ENCODE measurements around the gene TCEA3.

GRCh38 chr1:23466423-23466989 is 42.0 kb upstream of the TCEA3 start:
- TF ChIP-seq, protein P1, sequence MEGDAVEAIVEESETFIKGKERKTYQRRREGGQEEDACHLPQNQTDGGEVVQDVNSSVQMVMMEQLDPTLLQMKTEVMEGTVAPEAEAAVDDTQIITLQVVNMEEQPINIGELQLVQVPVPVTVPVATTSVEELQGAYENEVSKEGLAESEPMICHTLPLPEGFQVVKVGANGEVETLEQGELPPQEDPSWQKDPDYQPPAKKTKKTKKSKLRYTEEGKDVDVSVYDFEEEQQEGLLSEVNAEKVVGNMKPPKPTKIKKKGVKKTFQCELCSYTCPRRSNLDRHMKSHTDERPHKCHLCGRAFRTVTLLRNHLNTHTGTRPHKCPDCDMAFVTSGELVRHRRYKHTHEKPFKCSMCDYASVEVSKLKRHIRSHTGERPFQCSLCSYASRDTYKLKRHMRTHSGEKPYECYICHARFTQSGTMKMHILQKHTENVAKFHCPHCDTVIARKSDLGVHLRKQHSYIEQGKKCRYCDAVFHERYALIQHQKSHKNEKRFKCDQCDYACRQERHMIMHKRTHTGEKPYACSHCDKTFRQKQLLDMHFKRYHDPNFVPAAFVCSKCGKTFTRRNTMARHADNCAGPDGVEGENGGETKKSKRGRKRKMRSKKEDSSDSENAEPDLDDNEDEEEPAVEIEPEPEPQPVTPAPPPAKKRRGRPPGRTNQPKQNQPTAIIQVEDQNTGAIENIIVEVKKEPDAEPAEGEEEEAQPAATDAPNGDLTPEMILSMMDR (IDR thresholded peaks at IDR 0.05): no peak
- TF ChIP-seq POLR2A (IDR thresholded peaks at IDR 0.05): no peak

Data from suprapubic skin (tissue), 3 donors.